Stimulated activated CD8-positive, alpha-beta memory T cell treated with anti-CD3 and anti-CD28 coated beads, Interleukin-4, amount 100 ng/mL, for 24 hours (primary cell): ENCODE measurements around the gene HLA-DOA.

Experiments
- DNase-seq: peaks from one replicate; pipeline ENCODE4 v3.0.0-alpha.2; 2020; ENCODE audit warnings: low read depth

HLA-DOA gene

GRCh38 chr6:32962213-32962826 is 47.1 kb downstream of the HLA-DOA start:
- no peak for DNase-seq

DNA sequence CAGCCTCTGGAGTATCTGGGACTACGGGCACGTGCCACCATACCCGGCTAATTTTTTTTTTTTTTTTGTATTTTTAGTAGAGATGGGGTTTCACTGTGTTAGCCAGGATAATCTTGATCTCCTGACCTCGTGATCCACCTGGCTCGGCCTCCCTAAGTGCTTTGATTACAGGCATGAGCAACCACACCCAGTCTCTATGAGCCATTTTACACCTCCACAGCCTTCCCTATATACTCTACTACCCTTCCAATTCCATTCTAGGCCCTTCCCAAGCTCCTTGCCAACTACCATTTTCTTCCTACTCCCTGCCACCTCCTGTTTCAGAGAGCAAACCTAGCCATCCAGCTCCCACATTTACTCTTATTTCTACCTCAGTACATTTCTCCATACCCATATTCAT is 48.8 kb downstream of the HLA-DOA start:
- no peak for DNase-seq

DNA sequence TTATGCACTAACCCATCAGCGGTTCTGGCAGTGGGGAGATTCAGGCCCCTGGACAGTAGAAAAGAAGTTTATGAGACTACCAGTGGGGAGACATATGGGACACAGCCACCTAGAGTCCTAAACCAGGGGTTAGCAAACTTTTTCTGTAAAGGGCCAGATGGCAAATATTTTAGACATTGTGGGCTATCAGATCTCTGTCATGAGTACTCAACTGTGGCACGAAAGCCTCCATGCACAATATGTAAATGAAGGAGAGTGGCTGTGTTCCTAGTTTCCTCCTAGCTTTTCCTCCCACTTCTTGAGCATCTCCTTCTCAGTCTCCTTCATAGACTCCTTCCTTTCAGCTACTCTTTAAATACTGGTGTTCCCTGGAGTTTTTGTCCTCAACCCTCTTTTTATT is 53.2 kb downstream of the HLA-DOA start:
- no peak for DNase-seq

DNA sequence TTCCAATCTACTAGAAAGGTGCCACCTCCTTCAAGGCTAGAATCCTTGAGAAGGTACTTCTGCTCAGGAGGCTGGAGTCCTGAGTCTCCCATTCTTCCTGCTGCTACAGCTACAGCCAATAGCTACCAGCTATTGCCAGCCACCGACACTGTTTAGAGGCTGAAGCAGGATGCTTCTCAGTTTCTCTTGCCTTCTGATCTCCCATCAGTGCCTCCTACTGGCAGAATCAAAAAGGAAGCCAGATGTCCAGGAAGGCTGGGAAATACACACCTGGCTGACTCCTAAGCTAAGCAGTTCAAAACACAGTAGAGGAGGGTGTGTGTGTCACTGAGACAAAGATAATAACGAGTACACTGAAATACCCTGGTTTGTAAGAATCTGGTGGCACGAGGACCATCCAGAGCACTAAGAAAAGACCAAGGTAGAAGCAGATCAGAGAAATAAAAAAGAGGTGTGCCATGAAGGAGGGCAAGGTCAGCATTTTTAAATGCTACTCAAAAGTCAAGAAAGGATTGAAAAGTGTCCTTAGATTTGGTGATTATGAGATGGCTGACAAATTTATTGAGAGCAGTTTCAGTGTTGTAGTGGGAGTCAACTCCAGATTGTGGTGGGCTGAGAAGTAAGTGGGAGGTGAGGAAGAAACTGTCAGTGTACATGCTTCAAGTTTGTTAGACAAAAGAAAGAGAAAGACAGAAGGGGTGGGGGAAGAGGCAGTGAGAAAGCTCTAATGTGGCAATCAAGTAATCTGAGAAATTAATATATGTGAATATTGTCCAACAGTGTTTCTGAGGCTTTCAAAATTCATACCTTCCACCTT is 54.2 kb downstream of the HLA-DOA start:
- no peak for DNase-seq

GRCh38 chr6:32954267-32954666 is 55.1 kb downstream of the HLA-DOA start:
- no peak for DNase-seq
